ENCODE results near the gene PRDM16. TPM values are rescaled to one million over a fixed set of nuclear protein-coding genes. Genes with fewer than 3 reads are reported as not detected.
"Not testable (repeated sequence)": the region's sequence is repeated elsewhere in the genome, so short reads cannot be mapped to it uniquely, and the experiment has no call there.

Gene PRDM16
- polyA plus RNA-seq, 1 of the 3 experiments (the other 2 are of a cell fraction) = not detected

DNA sequence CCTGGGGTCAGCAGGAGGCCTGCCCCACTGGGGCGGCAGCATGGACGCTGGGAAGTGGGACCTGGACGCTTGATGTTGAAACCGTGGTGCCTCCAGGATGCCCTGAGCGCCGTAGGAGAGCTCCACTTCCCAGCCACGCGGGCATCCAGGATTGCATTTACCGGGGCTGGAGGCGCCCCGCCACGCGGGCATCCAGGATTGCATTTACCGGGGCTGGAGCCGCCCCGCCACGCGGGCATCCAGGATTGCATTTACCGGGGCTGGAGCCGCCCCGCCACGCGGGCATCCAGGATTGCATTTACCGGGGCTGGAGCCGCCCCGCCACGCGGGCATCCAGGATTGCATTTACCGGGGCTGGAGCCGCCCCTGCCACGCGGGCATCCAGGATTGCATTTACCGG is 218.1 kb downstream of the PRDM16 start:
- H2AFZ ChIP-seq (ENCODE audit: low read depth); H3K9me2 ChIP-seq; H3K4me2 ChIP-seq; H3F3A ChIP-seq (replicated peaks; ENCODE audit: insufficient read depth); H3K9ac ChIP-seq; DNase-seq; CTCF ChIA-PET; H3K4me3 ChIP-seq (ENCODE audit: low read depth in 2 of 2, low read length in 1 of 2); H3K9me3 ChIP-seq; H3K27ac ChIP-seq (ENCODE audit: low read depth in 2 of 2, low read length in 1 of 2); H3K4me1 ChIP-seq (ENCODE audit: control insufficient read depth in 1 of 2, insufficient read depth in 2 of 2, low read depth in 1 of 2, low read length in 1 of 2); POLR2A ChIA-PET; H4K20me1 ChIP-seq (ENCODE audit: insufficient read depth); H3K79me2 ChIP-seq (ENCODE audit: insufficient read depth); H3K36me3 ChIP-seq (replicated peaks in 1 of 2; ENCODE audit: control insufficient read depth in 1 of 2, insufficient read depth in 2 of 2, low read length in 1 of 2): not testable (repeated sequence)
- H3K27me3 ChIP-seq (ENCODE audit: insufficient read depth) = peaks cover 75% of the 10 kb centered on the region
- WGBS (ENCODE audit: low lambda C conversion rate) = 15% methylated on average over 5 of the region's 33 CpGs

DNA sequence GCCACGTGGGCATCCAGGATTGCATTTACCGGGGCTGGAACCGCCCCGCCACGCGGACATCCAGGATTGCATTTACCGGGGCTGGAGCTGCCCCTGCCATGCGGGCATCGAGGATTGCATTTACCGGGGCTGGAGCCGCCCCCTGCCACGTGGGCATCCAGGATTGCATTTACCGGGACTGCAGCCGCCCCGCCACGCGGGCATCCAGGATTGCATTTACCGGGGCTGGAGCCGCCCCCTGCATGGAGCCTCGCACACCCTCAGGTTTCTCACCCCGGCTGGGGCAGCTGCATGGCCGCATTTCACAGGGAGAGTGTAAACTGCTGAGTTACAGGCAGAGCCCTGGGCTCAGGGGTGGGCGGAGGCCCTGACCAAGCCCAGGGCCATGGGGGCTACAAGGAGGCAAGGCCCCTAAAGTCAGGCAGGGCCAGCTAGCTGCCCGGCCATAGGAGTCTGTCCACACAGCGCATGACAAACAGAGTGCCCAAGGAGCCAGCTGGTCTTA is 218.7 kb downstream of the PRDM16 start:
- TF ChIP-seq SMC3 (IDR thresholded peaks at IDR 0.05; ENCODE audit: low read depth, low read length) = no peak
- no peak for TF ChIP-seq FOSL2 (IDR thresholded peaks at IDR 0.05; ENCODE audit: borderline replicate concordance, low read depth)
- TF ChIP-seq FOXJ3 (CRISPR knock-in tag; IDR thresholded peaks at IDR 0.05) = no peak
- TF ChIP-seq, protein P1, sequence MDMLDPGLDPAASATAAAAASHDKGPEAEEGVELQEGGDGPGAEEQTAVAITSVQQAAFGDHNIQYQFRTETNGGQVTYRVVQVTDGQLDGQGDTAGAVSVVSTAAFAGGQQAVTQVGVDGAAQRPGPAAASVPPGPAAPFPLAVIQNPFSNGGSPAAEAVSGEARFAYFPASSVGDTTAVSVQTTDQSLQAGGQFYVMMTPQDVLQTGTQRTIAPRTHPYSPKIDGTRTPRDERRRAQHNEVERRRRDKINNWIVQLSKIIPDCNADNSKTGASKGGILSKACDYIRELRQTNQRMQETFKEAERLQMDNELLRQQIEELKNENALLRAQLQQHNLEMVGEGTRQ (IDR thresholded peaks at IDR 0.05; ENCODE audit: borderline replicate concordance, low read depth, low read length) = no peak
- no peak for TF ChIP-seq TEAD4 (IDR thresholded peaks at IDR 0.05; ENCODE audit: borderline replicate concordance, insufficient read depth)
- no peak for TF ChIP-seq RFX5 (IDR thresholded peaks at IDR 0.05; ENCODE audit: low read length)
- no peak for TF ChIP-seq RXRA (IDR thresholded peaks at IDR 0.05; ENCODE audit: borderline replicate concordance, low read depth)
- DNase-seq = no peak
- Histone ChIP-seq H3F3A (replicated peaks; ENCODE audit: insufficient read depth) (no peaks in the 10 kb centered on the region), H3K79me2 (ENCODE audit: insufficient read depth) (no peaks in the 10 kb centered on the region), H3K27ac (ENCODE audit: low read depth in 2 of 2, low read length in 1 of 2) (no peak overlapping the region), H3K27me3 (ENCODE audit: insufficient read depth) (peaks cover 75% of the 10 kb centered on the region), H3K9me2 (no peaks in the 10 kb centered on the region), H3K4me2 (no peak overlapping the region), H2AFZ (ENCODE audit: low read depth) (no peak overlapping the region), H3K9me3 (no peaks in the 10 kb centered on the region), H4K20me1 (ENCODE audit: insufficient read depth) (no peaks in the 10 kb centered on the region), H3K36me3 (replicated peaks in 1 of 2; ENCODE audit: control insufficient read depth in 1 of 2, insufficient read depth in 2 of 2, low read length in 1 of 2) (no peaks in the 10 kb centered on the region), H3K4me3 (ENCODE audit: low read depth in 2 of 2, low read length in 1 of 2) (no peak overlapping the region), H3K9ac (no peak overlapping the region), H3K4me1 (ENCODE audit: control insufficient read depth in 1 of 2, insufficient read depth in 2 of 2, low read depth in 1 of 2, low read length in 1 of 2) (no peaks in the 10 kb centered on the region)
- WGBS (ENCODE audit: low lambda C conversion rate) = 0% methylated on average over 3 of the region's 25 CpGs
- ChIA-PET POLR2A (no interaction called here), CTCF (no interaction called here)

GRCh38 chr1:3289502-3289901 is 220.5 kb downstream of the PRDM16 start:
- TF ChIP-seq USF1 (IDR thresholded peaks at IDR 0.05; ENCODE audit: borderline replicate concordance, low read depth) = no peak
- no peak for TF ChIP-seq SMC3 (IDR thresholded peaks at IDR 0.05; ENCODE audit: low read depth, low read length)
- TF ChIP-seq MAX (IDR thresholded peaks at IDR 0.05; ENCODE audit: low read depth) = no peak
- TF ChIP-seq POLR2AphosphoS5 (IDR thresholded peaks at IDR 0.05; ENCODE audit: low read depth, low read length) = no peak
- no peak for TF ChIP-seq RXRA (IDR thresholded peaks at IDR 0.05; ENCODE audit: borderline replicate concordance, low read depth)
- TF ChIP-seq MEF2A (IDR thresholded peaks at IDR 0.05; ENCODE audit: borderline replicate concordance, low read depth) = no peak
- TF ChIP-seq CHD2 (IDR thresholded peaks at IDR 0.05; ENCODE audit: low read length, partially characterized antibody) = no peak
- no peak for TF ChIP-seq EZH2phosphoT487 (IDR thresholded peaks at IDR 0.05; ENCODE audit: borderline replicate concordance, low read depth)
- no peak for TF ChIP-seq RCOR1 (IDR thresholded peaks at IDR 0.05; ENCODE audit: low read length)
- TF ChIP-seq EP300 (IDR thresholded peaks at IDR 0.05; ENCODE audit: borderline replicate concordance in 1 of 2, low read depth in 1 of 2, low read length in 1 of 2) = no peak
- no peak for TF ChIP-seq TAF1 (IDR thresholded peaks at IDR 0.05; ENCODE audit: borderline replicate concordance, low read depth, low read length)
- TF ChIP-seq, protein P2, sequence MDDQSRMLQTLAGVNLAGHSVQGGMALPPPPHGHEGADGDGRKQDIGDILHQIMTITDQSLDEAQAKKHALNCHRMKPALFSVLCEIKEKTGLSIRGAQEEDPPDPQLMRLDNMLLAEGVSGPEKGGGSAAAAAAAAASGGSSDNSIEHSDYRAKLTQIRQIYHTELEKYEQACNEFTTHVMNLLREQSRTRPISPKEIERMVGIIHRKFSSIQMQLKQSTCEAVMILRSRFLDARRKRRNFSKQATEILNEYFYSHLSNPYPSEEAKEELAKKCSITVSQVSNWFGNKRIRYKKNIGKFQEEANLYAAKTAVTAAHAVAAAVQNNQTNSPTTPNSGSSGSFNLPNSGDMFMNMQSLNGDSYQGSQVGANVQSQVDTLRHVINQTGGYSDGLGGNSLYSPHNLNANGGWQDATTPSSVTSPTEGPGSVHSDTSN (IDR thresholded peaks at IDR 0.05) = no peak
- POLR2A ChIA-PET = no interaction called here
- H3K27ac ChIP-seq (ENCODE audit: low read depth in 2 of 2, low read length in 1 of 2) = no peak overlapping the region
- DNase-seq = no peak
- no peaks in the 10 kb centered on the region for H3K9me2 ChIP-seq
- H3K36me3 ChIP-seq (replicated peaks in 1 of 2; ENCODE audit: control insufficient read depth in 1 of 2, insufficient read depth in 2 of 2, low read length in 1 of 2) = no peaks in the 10 kb centered on the region
- no peaks in the 10 kb centered on the region for H3K9me3 ChIP-seq
- H3F3A ChIP-seq (replicated peaks; ENCODE audit: insufficient read depth) = no peaks in the 10 kb centered on the region
- no peak overlapping the region for H3K4me2 ChIP-seq
- CTCF ChIA-PET = no interaction called here
- WGBS (ENCODE audit: low lambda C conversion rate) = 18% methylated on average over 2 of the region's 12 CpGs
- H3K9ac ChIP-seq = no peak overlapping the region
- no peaks in the 10 kb centered on the region for H4K20me1 ChIP-seq (ENCODE audit: insufficient read depth)
- H3K79me2 ChIP-seq (ENCODE audit: insufficient read depth) = no peaks in the 10 kb centered on the region
- H3K4me3 ChIP-seq (ENCODE audit: low read depth in 2 of 2, low read length in 1 of 2) = no peak overlapping the region
- peaks cover 75% of the 10 kb centered on the region for H3K27me3 ChIP-seq (ENCODE audit: insufficient read depth)
- H2AFZ ChIP-seq (ENCODE audit: low read depth) = no peak overlapping the region
- H3K4me1 ChIP-seq (ENCODE audit: control insufficient read depth in 1 of 2, insufficient read depth in 2 of 2, low read depth in 1 of 2, low read length in 1 of 2) = no peaks in the 10 kb centered on the region

All from SK-N-SH (cell line).